A673 (cell line): ENCODE data around the gene MFAP1. TPM values are rescaled to one million over a fixed set of nuclear protein-coding genes. Genes with fewer than 3 reads are reported as not detected.
"Not testable (repeated sequence)": the region's sequence is repeated elsewhere in the genome, so short reads cannot be mapped to it uniquely, and the experiment has no call there.

Experiments used
- BruUV-seq: library from RNA; stranded (reverse); fragments of 400-500 nt; replicated peaks from 2 replicates; lab custom pipeline; 2021; lab: Mats Ljungman, UMichigan
- CTCF ChIA-PET: fragments of 300-600 bp; sonication (Branson Sonifier 250); formaldehyde crosslinking; loops from one replicate; lab custom pipeline; 2022; ENCODE audit warnings: antibody characterized with exemption; lab: Charles Lee
- POLR2A ChIA-PET: fragments of 300-600 bp; sonication (Branson Sonifier 250); formaldehyde crosslinking; loops from one replicate; lab custom pipeline; 2022; ENCODE audit warnings: antibody characterized with exemption; ENCODE audit not compliant: low non-redundant PET; lab: Charles Lee
- DNase-seq: peaks from one replicate; pipeline ENCODE4 v3.0.0-alpha.2; 2015; ENCODE audit warnings: low spot score
- H3K27ac ChIP-seq: fragments of 200-600 bp; sonication (generic); 2 replicates; pipeline ENCODE4 v1.5.1; 2016; ENCODE audit warnings: mixed run types, low read depth, mild to moderate bottlenecking, mixed read lengths, antibody characterized with exemption, low read length; ENCODE audit not compliant: poor library complexity, severe bottlenecking
- H3K27me3 ChIP-seq: fragments of 200-600 bp; sonication (generic); replicated peaks from 2 replicates; pipeline ENCODE4 v1.6.1; 2017; ENCODE audit warnings: mixed run types, low read depth, mild to moderate bottlenecking, mixed read lengths, antibody characterized with exemption, low read length; ENCODE audit not compliant: insufficient read depth, poor library complexity
- H3K36me3 ChIP-seq: fragments of 200-600 bp; sonication (generic); 2 replicates; pipeline ENCODE4 v1.6.1; 2016; ENCODE audit warnings: mixed run types, mild to moderate bottlenecking, mixed read lengths, antibody characterized with exemption, low read length; ENCODE audit not compliant: insufficient read depth, poor library complexity, severe bottlenecking
- H3K4me1 ChIP-seq: fragments of 200-600 bp; sonication (generic); 2 replicates; pipeline ENCODE4 v1.6.1; 2017; ENCODE audit warnings: mixed run types, mild to moderate bottlenecking, mixed read lengths, antibody characterized with exemption, low read length; ENCODE audit not compliant: insufficient read depth, poor library complexity, severe bottlenecking
- H3K4me3 ChIP-seq: fragments of 200-600 bp; sonication (generic); 2 replicates; pipeline ENCODE4 v1.5.1; 2016; ENCODE audit warnings: low read depth, mixed run types, mild to moderate bottlenecking, mixed read lengths, low read length; ENCODE audit not compliant: poor library complexity, severe bottlenecking
- H3K9me3 ChIP-seq: fragments of 200-600 bp; sonication (generic); 2 replicates; pipeline ENCODE4 v1.6.1; 2016; ENCODE audit warnings: mixed run types, low read depth, mild to moderate bottlenecking, mixed read lengths, antibody characterized with exemption, low read length; ENCODE audit not compliant: poor library complexity, severe bottlenecking
- EZH2 ChIP-seq: fragments of 200-600 bp; sonication (generic); IDR thresholded peaks from 2 replicates; pipeline ENCODE4 v1.6.1; 2017; ENCODE audit warnings: borderline replicate concordance, low read depth, mild to moderate bottlenecking, mixed read lengths, antibody characterized with exemption, low read length; ENCODE audit not compliant: poor library complexity, severe bottlenecking
- intact Hi-C: fragments of 100-400 bp; cut with micrococcal nuclease; formaldehyde crosslinking; loops from one replicate; pipeline ENCODE4 v1.10.0; 2022; ENCODE audit not compliant: unreplicated experiment
- total RNA-seq: library from RNA; stranded (reverse); gene quantifications from 2 replicates; pipeline ENCODE4 v1.2.3, GENCODE V29; 2021
- TF ChIP-seq, protein P1 (sequence below): fragments of 300-800, 200-600 bp; sonication (generic); conservative IDR thresholded peaks from 2 replicates; pipeline ENCODE4 v1.5.1; 2017; ENCODE audit warnings: low read depth, mild to moderate bottlenecking, antibody characterized with exemption, low read length, moderate library complexity, mixed read lengths

MFAP1 gene
- total RNA-seq, 1 experiment from 2014 or later, result 45.4 TPM

DNA sequence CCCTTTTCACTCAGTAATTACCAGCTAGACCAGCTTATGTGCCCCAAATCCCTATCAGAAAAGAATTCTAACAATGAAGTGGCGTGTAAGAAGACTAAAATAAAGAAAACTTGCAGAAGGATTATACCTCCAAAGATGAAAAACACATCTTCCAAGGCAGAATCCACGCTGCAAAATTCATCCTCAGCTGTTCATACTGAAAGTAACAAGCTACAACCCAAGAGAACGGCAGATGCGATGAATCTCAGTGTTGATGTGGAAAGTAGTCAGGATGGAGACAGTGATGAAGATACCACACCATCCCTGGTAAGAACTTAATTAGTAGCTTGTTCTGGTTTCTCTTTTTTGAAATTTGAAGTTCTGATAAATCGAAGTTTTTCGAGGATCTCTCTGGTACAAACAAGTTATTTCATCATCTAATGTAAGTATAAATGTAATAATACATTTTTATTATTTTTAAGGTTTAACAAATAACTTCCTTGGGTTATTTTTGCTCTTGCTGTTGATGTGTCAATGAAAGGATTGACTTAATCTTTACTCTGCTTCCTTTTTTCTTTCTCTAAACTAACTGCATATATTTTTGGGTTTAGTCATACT, 3.7 kb upstream of the MFAP1 start:
- peak; percentile 45 for DNase-seq
- Histone ChIP-seq H3K27ac (peak overlapping the region; percentile 92), H3K9me3 (no peaks in the 10 kb centered on the region), H3K4me3 (peak overlapping the region; percentile 72), H3K4me1 (peaks cover 7% of the 10 kb centered on the region), H3K36me3 (peaks cover 27% of the 10 kb centered on the region), H3K27me3 (no peaks in the 10 kb centered on the region)
- ChIA-PET CTCF (no interaction called here), POLR2A (no interaction called here)
- TF ChIP-seq, protein P1, sequence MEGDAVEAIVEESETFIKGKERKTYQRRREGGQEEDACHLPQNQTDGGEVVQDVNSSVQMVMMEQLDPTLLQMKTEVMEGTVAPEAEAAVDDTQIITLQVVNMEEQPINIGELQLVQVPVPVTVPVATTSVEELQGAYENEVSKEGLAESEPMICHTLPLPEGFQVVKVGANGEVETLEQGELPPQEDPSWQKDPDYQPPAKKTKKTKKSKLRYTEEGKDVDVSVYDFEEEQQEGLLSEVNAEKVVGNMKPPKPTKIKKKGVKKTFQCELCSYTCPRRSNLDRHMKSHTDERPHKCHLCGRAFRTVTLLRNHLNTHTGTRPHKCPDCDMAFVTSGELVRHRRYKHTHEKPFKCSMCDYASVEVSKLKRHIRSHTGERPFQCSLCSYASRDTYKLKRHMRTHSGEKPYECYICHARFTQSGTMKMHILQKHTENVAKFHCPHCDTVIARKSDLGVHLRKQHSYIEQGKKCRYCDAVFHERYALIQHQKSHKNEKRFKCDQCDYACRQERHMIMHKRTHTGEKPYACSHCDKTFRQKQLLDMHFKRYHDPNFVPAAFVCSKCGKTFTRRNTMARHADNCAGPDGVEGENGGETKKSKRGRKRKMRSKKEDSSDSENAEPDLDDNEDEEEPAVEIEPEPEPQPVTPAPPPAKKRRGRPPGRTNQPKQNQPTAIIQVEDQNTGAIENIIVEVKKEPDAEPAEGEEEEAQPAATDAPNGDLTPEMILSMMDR, result no peak
- no peak for TF ChIP-seq EZH2
- TSS peak; percentile 44 for BruUV-seq
- intact Hi-C loops, result no loop called here

DNA sequence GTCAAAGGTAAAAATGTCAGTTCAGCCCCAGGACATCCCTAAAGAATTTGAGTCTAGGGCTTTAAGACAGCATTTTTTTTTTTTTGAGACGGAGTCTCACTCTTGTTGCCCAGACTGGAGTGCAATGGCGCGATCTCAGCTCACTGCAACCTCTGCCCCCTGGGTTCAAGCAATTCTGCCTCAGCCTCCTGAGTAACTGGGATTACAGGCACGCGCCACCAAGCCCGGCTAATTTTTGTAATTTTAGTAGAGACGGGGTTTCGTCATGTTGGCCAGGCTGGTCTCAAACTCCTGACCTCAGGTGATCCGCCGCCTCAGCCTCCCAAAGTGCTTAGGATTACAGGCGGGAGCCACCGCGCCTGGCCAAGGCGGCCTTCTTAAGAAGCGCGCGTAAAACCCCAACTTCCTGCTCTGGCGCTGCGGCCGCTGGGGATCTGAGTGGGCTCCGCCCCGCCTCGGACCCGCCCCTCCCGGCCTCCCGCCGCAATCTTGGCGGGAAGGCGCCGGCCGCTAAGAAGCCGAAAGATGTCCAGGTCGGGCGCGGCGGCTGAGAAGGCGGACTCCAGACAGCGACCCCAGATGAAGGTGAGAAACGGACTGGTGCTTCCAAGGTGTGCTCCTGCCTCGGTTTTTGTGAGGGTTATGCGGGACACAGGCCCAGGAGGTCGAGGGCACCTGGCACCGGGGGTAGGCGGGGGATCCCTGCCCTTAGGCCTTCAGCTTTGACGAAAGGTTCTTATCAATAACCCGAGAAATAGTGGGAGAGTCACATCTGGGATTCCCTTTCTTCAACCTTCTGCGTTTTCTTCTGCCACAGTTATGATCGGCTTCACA, 2.2 kb upstream of the MFAP1 start, which contains the start of gene WDR76:
TSS of gene WDR76 (plus strand) at position 495 of the 834 bp plus-strand sequence. CDS start at position 526, 31 bp downstream.
- peak within 1 kb of the TSS; percentile 92 for H3K27ac ChIP-seq
- BruUV-seq, result no TSS peak
- H3K4me1 ChIP-seq, result peaks cover 7% of the 10 kb centered on the region
- CTCF ChIA-PET, result no interaction called here
- TF ChIP-seq EZH2, result no peak
- TF ChIP-seq, protein P1, result no peak
- DNase-seq, result peak; percentile 93
- H3K27me3 ChIP-seq, result no peaks in the 10 kb centered on the region
- H3K36me3 ChIP-seq, result peaks cover 27% of the 10 kb centered on the region
- intact Hi-C loops, result no loop called here
- H3K4me3 ChIP-seq, result peak within 1 kb of the TSS; percentile 72
- POLR2A ChIA-PET, result interaction anchor here (0.7 kb wide), 1 partner anchor 119 kb away, joined by 3 read pairs; no protein-coding TSS in a partner anchor
- no peaks in the 10 kb centered on the region for H3K9me3 ChIP-seq

DNA sequence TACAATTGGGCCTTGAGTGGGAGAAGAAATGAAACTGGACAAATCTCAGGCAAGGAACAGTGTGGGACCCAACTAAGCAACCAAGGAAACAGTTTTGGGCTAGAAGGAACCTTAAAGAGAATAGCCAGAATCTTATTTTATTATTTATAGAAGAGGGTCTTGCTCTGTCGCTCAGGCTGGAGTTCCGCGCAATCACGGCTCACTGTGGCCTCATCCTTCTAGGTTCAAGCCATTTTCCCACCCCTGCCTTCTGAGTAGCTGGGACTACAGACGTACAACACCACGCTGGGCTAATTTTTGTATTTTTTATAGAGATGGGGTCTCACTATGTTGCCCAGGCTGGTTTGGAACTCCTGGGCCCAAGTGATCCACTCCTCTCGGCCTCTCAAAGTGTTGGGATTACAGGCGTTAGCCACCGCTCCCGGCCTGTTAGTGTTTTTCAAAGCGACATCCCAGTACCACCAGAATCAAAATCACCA, 1.6 kb upstream of the MFAP1 start:
- DNase-seq, result no peak
- peaks cover 21% of the 10 kb centered on the region for H3K36me3 ChIP-seq
- H3K4me3 ChIP-seq, result peak overlapping the region; percentile 72
- intact Hi-C loops, result no loop called here
- CTCF ChIA-PET, result no interaction called here
- BruUV-seq, result no TSS peak
- peak overlapping the region; percentile 92 for H3K27ac ChIP-seq
- POLR2A ChIA-PET, result no interaction called here
- no peaks in the 10 kb centered on the region for H3K9me3 ChIP-seq
- TF ChIP-seq, protein P1, result no peak
- no peak for TF ChIP-seq EZH2
- no peaks in the 10 kb centered on the region for H3K27me3 ChIP-seq
- peaks cover 7% of the 10 kb centered on the region for H3K4me1 ChIP-seq

DNA sequence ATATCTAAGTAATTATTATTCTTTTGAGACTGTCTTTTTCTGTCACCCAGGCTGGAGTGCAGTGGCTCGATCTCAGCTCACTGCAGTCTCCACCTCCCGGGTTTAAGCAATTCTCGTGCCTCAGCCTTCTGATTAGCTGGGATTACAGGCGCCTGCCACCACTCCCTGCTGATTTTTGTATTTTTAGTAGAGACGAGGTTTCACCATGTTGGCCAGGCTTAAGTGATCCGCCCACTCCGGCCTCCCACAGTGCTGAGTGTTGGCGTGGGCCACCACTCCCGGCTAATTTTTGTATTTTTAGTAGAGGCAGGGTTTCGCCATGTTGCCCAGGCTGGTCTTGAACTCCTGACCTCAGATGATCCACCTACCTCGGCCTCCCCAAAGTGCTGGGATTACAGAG, 815 bp upstream of the MFAP1 start:
- DNase-seq, intact Hi-C loops, POLR2A ChIA-PET, H3K27me3 ChIP-seq, H3K9me3 ChIP-seq, H3K4me3 ChIP-seq, BruUV-seq, H3K4me1 ChIP-seq, H3K27ac ChIP-seq: not testable (repeated sequence)
- CTCF ChIA-PET, result interaction anchor here (1.3 kb wide), 1 partner anchor 25 kb away, joined by 3 read pairs; the partner anchor contains the start of genes HYPK and SERINC4
- H3K36me3 ChIP-seq, result peaks cover 18% of the 10 kb centered on the region
